Measurements from ENCODE around the gene MALRD1.
"Not testable (repeated sequence)": the region's sequence is repeated elsewhere in the genome, so short reads cannot be mapped to it uniquely, and the experiment has no call there.

The MALRD1 gene

GRCh38 chr10:19498393-19499290 lies 450.0 kb downstream of the MALRD1 start:
- DNase-seq (ENCODE audit: low read depth) = no peak

- no peak for DNase-seq (ENCODE audit: low read depth)
Measured at GRCh38 chr10:19499291-19499770, 450.7 kb downstream of the MALRD1 start.

GRCh38 chr10:19500959-19501358 lies 452.4 kb downstream of the MALRD1 start:
- no peak for DNase-seq (ENCODE audit: low read depth)

- DNase-seq (ENCODE audit: low read depth) = no peak
Measured at GRCh38 chr10:19505320-19506312, 457.0 kb downstream of the MALRD1 start.

GRCh38 chr10:19510005-19510732 lies 461.6 kb downstream of the MALRD1 start:
- DNase-seq (ENCODE audit: low read depth) = not testable (repeated sequence)

- no peak for DNase-seq (ENCODE audit: low read depth)
Measured at GRCh38 chr10:19518109-19518508, 469.5 kb downstream of the MALRD1 start.

- no peak for DNase-seq (ENCODE audit: low read depth)
Measured at GRCh38 chr10:19518632-19519031, 470.0 kb downstream of the MALRD1 start.

GRCh38 chr10:19531324-19531723 lies 482.7 kb downstream of the MALRD1 start:
- no peak for DNase-seq (ENCODE audit: low read depth)

- no peak for DNase-seq (ENCODE audit: low read depth)
Measured at GRCh38 chr10:19532411-19532810, 483.8 kb downstream of the MALRD1 start.

- DNase-seq (ENCODE audit: low read depth) = no peak
Measured at GRCh38 chr10:19541299-19541698, 492.7 kb downstream of the MALRD1 start.

- no peak for DNase-seq (ENCODE audit: low read depth)
Measured at GRCh38 chr10:19546224-19546623, 497.6 kb downstream of the MALRD1 start.

GRCh38 chr10:19549503-19549902 lies 500.9 kb downstream of the MALRD1 start:
- DNase-seq (ENCODE audit: low read depth) = no peak

GRCh38 chr10:19556666-19557065 lies 508.1 kb downstream of the MALRD1 start:
- no peak for DNase-seq (ENCODE audit: low read depth)

GRCh38 chr10:19561181-19561580 lies 512.6 kb downstream of the MALRD1 start:
- DNase-seq (ENCODE audit: low read depth) = no peak

GRCh38 chr10:19563388-19564141 lies 515.0 kb downstream of the MALRD1 start:
- DNase-seq (ENCODE audit: low read depth) = no peak

- DNase-seq (ENCODE audit: low read depth) = no peak
Measured at GRCh38 chr10:19570120-19570519, 521.5 kb downstream of the MALRD1 start.

GRCh38 chr10:19570991-19571390 lies 522.4 kb downstream of the MALRD1 start:
- no peak for DNase-seq (ENCODE audit: low read depth)

GRCh38 chr10:19572056-19572455 lies 523.5 kb downstream of the MALRD1 start:
- no peak for DNase-seq (ENCODE audit: low read depth)

GRCh38 chr10:19576576-19576975 lies 528.0 kb downstream of the MALRD1 start:
- no peak for DNase-seq (ENCODE audit: low read depth)

- no peak for DNase-seq (ENCODE audit: low read depth)
Measured at GRCh38 chr10:19577381-19577780, 528.8 kb downstream of the MALRD1 start.

- DNase-seq (ENCODE audit: low read depth) = no peak
Measured at GRCh38 chr10:19577807-19578206, 529.2 kb downstream of the MALRD1 start.

Measured in T-helper 22 cell (primary cell).